Caco-2 (cell line): ENCODE data around the gene CLIC3. TPM values are rescaled to one million over a fixed set of nuclear protein-coding genes. Genes with fewer than 3 reads are reported as not detected.

ENCODE experiments used
- BruUV-seq: library from RNA; stranded (reverse); fragments of 400-500 nt; replicated peaks from 2 replicates; lab custom pipeline; 2021; lab: Mats Ljungman, UMichigan
- CTCF ChIA-PET: fragments of 300-600 bp; sonication (Branson Sonifier 250); formaldehyde crosslinking; loops from one replicate; lab custom pipeline; 2022; ENCODE audit warnings: antibody characterized with exemption; lab: Charles Lee
- POLR2A ChIA-PET: fragments of 300-600 bp; sonication (Branson Sonifier 250); formaldehyde crosslinking; loops from one replicate; lab custom pipeline; 2022; ENCODE audit warnings: antibody characterized with exemption; lab: Charles Lee
- DNase-seq, 2 experiments: peaks; one replicate each; pipeline versions ENCODE4 v3.0.0 to v3.0.0-alpha.2; 2020 to 2022
- H3K27me3 ChIP-seq: replicated peaks from 2 replicates; pipeline ENCODE4 v1.6.0; 2011; ENCODE audit warnings: low read length; ENCODE audit not compliant: control insufficient read depth, insufficient read depth
- H3K36me3 ChIP-seq: 2 replicates; pipeline ENCODE4 v1.5.1; 2011; ENCODE audit warnings: low read length; ENCODE audit not compliant: control insufficient read depth, insufficient read depth
- H3K4me1 ChIP-seq: fragments of 250-450 bp; sonication (Bioruptor Pico); 2 replicates; pipeline ENCODE4 v1.5.1; 2020; ENCODE audit warnings: mild to moderate bottlenecking
- H3K4me3 ChIP-seq: 2 replicates; pipeline ENCODE4 v1.5.1; 2011; ENCODE audit warnings: low read depth, mild to moderate bottlenecking, control low read depth, low read length
- H3K9me3 ChIP-seq: fragments of 250-450 bp; sonication (Bioruptor Pico); 2 replicates; pipeline ENCODE4 v1.5.1; 2020; ENCODE audit warnings: mild to moderate bottlenecking, moderate library complexity
- H3K27ac Mint-ChIP-seq: one replicate; pipeline ENCODE4 v1.8.0; 2022; ENCODE audit warnings: mixed read lengths; ENCODE audit not compliant: unreplicated experiment
- H3K27me3 Mint-ChIP-seq: one replicate; pipeline ENCODE4 v1.8.0; 2022; ENCODE audit warnings: mixed read lengths; ENCODE audit not compliant: insufficient read depth, unreplicated experiment
- H3K36me3 Mint-ChIP-seq: one replicate; pipeline ENCODE4 v1.8.0; 2022; ENCODE audit warnings: mild to moderate bottlenecking, mixed read lengths; ENCODE audit not compliant: insufficient read depth, unreplicated experiment
- H3K4me1 Mint-ChIP-seq: one replicate; pipeline ENCODE4 v1.8.0; 2022; ENCODE audit warnings: low read depth, mixed read lengths; ENCODE audit not compliant: unreplicated experiment
- H3K4me3 Mint-ChIP-seq: one replicate; pipeline ENCODE4 v1.8.0; 2022; ENCODE audit warnings: mild to moderate bottlenecking, moderate library complexity, mixed read lengths; ENCODE audit not compliant: unreplicated experiment
- H3K9me3 Mint-ChIP-seq: one replicate; pipeline ENCODE4 v1.8.0; 2022; ENCODE audit warnings: mixed read lengths; ENCODE audit not compliant: unreplicated experiment
- intact Hi-C: fragments of 100-400 bp; cut with micrococcal nuclease; formaldehyde crosslinking; loops from one replicate; pipeline ENCODE4 v1.10.0; 2022; ENCODE audit not compliant: unreplicated experiment
- total RNA-seq: library from RNA; stranded (reverse); gene quantifications from 2 replicates; pipeline ENCODE4 v1.2.3, GENCODE V29; 2022
- TF ChIP-seq, protein P1 (sequence below), 2 experiments: fragments of 200-600 bp in 1 of 2; IDR thresholded peaks; 1 replicate in 1 of 2; 2 replicates in 1 of 2; pipeline versions ENCODE4 v1.5.1 to v1.8.0; 2011 to 2022; ENCODE audit warnings: antibody characterized with exemption in 1 of 2, control low read depth in 1 of 2, inconsistent platforms in 1 of 2, low read depth in 1 of 2, low read length in 1 of 2, mild to moderate bottlenecking in 1 of 2, moderate library complexity in 1 of 2; ENCODE audit not compliant: insufficient read depth in 1 of 2, severe bottlenecking in 1 of 2, unreplicated experiment in 1 of 2

CLIC3 gene
- total RNA-seq, 1 experiment from 2014 or later: 4.7 TPM

- H3K9me3 Mint-ChIP-seq: no peaks in the 10 kb centered on the region
These were observed 12.8 kb upstream of the CLIC3 start for GRCh38 chr9:137009217-137009616.

GRCh38 chr9:137008312-137008711 is 11.9 kb upstream of the CLIC3 start:
- DNase-seq: no peak
- BruUV-seq: no TSS peak
- Mint-ChIP-seq H3K9me3 (no peaks in the 10 kb centered on the region), H3K36me3 (no peaks in the 10 kb centered on the region), H3K27ac (no peak overlapping the region), H3K4me1 (no peaks in the 10 kb centered on the region), H3K4me3 (no peak overlapping the region), H3K27me3 (no peaks in the 10 kb centered on the region)
- Histone ChIP-seq H3K27me3 (no peaks in the 10 kb centered on the region), H3K36me3 (no peaks in the 10 kb centered on the region), H3K9me3 (no peaks in the 10 kb centered on the region), H3K4me1 (no peaks in the 10 kb centered on the region), H3K4me3 (no peak overlapping the region)
- ChIA-PET CTCF (no interaction called here), POLR2A (no interaction called here)
- intact Hi-C loops: no loop called here
- TF ChIP-seq, protein P1, sequence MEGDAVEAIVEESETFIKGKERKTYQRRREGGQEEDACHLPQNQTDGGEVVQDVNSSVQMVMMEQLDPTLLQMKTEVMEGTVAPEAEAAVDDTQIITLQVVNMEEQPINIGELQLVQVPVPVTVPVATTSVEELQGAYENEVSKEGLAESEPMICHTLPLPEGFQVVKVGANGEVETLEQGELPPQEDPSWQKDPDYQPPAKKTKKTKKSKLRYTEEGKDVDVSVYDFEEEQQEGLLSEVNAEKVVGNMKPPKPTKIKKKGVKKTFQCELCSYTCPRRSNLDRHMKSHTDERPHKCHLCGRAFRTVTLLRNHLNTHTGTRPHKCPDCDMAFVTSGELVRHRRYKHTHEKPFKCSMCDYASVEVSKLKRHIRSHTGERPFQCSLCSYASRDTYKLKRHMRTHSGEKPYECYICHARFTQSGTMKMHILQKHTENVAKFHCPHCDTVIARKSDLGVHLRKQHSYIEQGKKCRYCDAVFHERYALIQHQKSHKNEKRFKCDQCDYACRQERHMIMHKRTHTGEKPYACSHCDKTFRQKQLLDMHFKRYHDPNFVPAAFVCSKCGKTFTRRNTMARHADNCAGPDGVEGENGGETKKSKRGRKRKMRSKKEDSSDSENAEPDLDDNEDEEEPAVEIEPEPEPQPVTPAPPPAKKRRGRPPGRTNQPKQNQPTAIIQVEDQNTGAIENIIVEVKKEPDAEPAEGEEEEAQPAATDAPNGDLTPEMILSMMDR (IDR thresholded peaks at IDR 0.05; ENCODE audit: insufficient read depth in 1 of 2, low read depth in 1 of 2, low read length in 1 of 2, severe bottlenecking in 1 of 2, unreplicated experiment in 1 of 2): no peak

More at GRCh38 chr9:137009217-137009616, 12.8 kb upstream of the CLIC3 start:
- Mint-ChIP-seq H3K27me3 (no peaks in the 10 kb centered on the region), H3K27ac (no peak overlapping the region), H3K4me1 (no peaks in the 10 kb centered on the region), H3K36me3 (no peaks in the 10 kb centered on the region), H3K4me3 (no peak overlapping the region)
- Histone ChIP-seq H3K27me3 (no peaks in the 10 kb centered on the region), H3K36me3 (no peaks in the 10 kb centered on the region), H3K9me3 (no peaks in the 10 kb centered on the region), H3K4me3 (no peak overlapping the region), H3K4me1 (no peaks in the 10 kb centered on the region)
- no TSS peak for BruUV-seq
- intact Hi-C loops: no loop called here
- DNase-seq: no peak
- POLR2A ChIA-PET: no interaction called here
- CTCF ChIA-PET: interaction anchor here (0.6 kb wide), 1 partner anchor 23 kb away, joined by 7 read pairs; the partner anchor contains the start of gene FUT7
- TF ChIP-seq, protein P1 (IDR thresholded peaks at IDR 0.05; ENCODE audit: insufficient read depth in 1 of 2, low read depth in 1 of 2, low read length in 1 of 2, severe bottlenecking in 1 of 2, unreplicated experiment in 1 of 2): no peak

GRCh38 chr9:137007816-137008270 is 11.5 kb upstream of the CLIC3 start:
- H3K4me3 Mint-ChIP-seq: no peak overlapping the region
- Histone ChIP-seq H3K9me3 (no peaks in the 10 kb centered on the region), H3K4me3 (no peak overlapping the region), H3K27me3 (no peaks in the 10 kb centered on the region), H3K36me3 (no peaks in the 10 kb centered on the region), H3K4me1 (no peaks in the 10 kb centered on the region)
- no peak overlapping the region for H3K27ac Mint-ChIP-seq
- POLR2A ChIA-PET: no interaction called here
- BruUV-seq: no TSS peak
- TF ChIP-seq, protein P1 (IDR thresholded peaks at IDR 0.05; ENCODE audit: insufficient read depth in 1 of 2, low read depth in 1 of 2, low read length in 1 of 2, severe bottlenecking in 1 of 2, unreplicated experiment in 1 of 2): no peak
- H3K27me3 Mint-ChIP-seq: no peaks in the 10 kb centered on the region
- CTCF ChIA-PET: interaction anchor here (1.0 kb wide), 1 partner anchor 38 kb away, joined by 3 read pairs; the partner anchor contains the start of gene NPDC1
- no peaks in the 10 kb centered on the region for H3K9me3 Mint-ChIP-seq
- H3K4me1 Mint-ChIP-seq: no peaks in the 10 kb centered on the region
- DNase-seq: no peak
- no peaks in the 10 kb centered on the region for H3K36me3 Mint-ChIP-seq
- intact Hi-C loops: no loop called here
